Measurements from ENCODE around the gene TIMP2.
"Not testable (repeated sequence)": the region's sequence is repeated elsewhere in the genome, so short reads cannot be mapped to it uniquely, and the experiment has no call there.

TIMP2 gene

GRCh38 chr17:78929908-78930775 lies 5.0 kb upstream of the TIMP2 start:
- no peak for DNase-seq (ENCODE audit: low spot score)

- no peak for DNase-seq (ENCODE audit: low spot score)
These were observed 722 bp upstream of the TIMP2 start for GRCh38 chr17:78925662-78926555.

GRCh38 chr17:78924481-78925151 lies 571 bp downstream of the TIMP2 start:
- DNase-seq (ENCODE audit: low spot score) = no peak

GRCh38 chr17:78923660-78924453 lies 1.3 kb downstream of the TIMP2 start:
- DNase-seq (ENCODE audit: low spot score) = no peak

- no peak for DNase-seq (ENCODE audit: low spot score)
These were observed 2.2 kb downstream of the TIMP2 start for GRCh38 chr17:78922816-78923498.

- DNase-seq (ENCODE audit: low spot score) = no peak
These were observed 3.7 kb downstream of the TIMP2 start for GRCh38 chr17:78921437-78921971.

GRCh38 chr17:78920528-78920927 lies 4.7 kb downstream of the TIMP2 start:
- no peak for DNase-seq (ENCODE audit: low spot score)

- DNase-seq (ENCODE audit: low spot score) = no peak
These were observed 5.2 kb downstream of the TIMP2 start for GRCh38 chr17:78919861-78920450.

GRCh38 chr17:78918979-78919378 lies 6.2 kb downstream of the TIMP2 start:
- no peak for DNase-seq (ENCODE audit: low spot score)

- no peak for DNase-seq (ENCODE audit: low spot score)
These were observed 7.5 kb downstream of the TIMP2 start for GRCh38 chr17:78917451-78918275.

- no peak for DNase-seq (ENCODE audit: low spot score)
These were observed 9.1 kb downstream of the TIMP2 start for GRCh38 chr17:78915872-78916632.

- no peak for DNase-seq (ENCODE audit: low spot score)
These were observed 12.1 kb downstream of the TIMP2 start for GRCh38 chr17:78913115-78913514.

GRCh38 chr17:78912082-78912481 lies 13.1 kb downstream of the TIMP2 start:
- no peak for DNase-seq (ENCODE audit: low spot score)

GRCh38 chr17:78911543-78911942 lies 13.6 kb downstream of the TIMP2 start:
- DNase-seq (ENCODE audit: low spot score) = not testable (repeated sequence)

- no peak for DNase-seq (ENCODE audit: low spot score)
These were observed 14.5 kb downstream of the TIMP2 start for GRCh38 chr17:78910497-78911284.

GRCh38 chr17:78908426-78908825 lies 16.8 kb downstream of the TIMP2 start:
- no peak for DNase-seq (ENCODE audit: low spot score)

GRCh38 chr17:78905541-78905940 lies 19.6 kb downstream of the TIMP2 start:
- no peak for DNase-seq (ENCODE audit: low spot score)

- DNase-seq (ENCODE audit: low spot score) = no peak
These were observed 20.1 kb downstream of the TIMP2 start for GRCh38 chr17:78905116-78905515.

All from RKO (cell line).